ENCODE measurements around the gene ESYT2. TPM values are rescaled to one million over a fixed set of nuclear protein-coding genes. Genes with fewer than 3 reads are reported as not detected.

Gene ESYT2
- total and polyA plus RNA-seq, 4 donors: 4.9 to 31.7 (median 17.2) TPM

GRCh38 chr7:158744070-158744469 lies 85.2 kb downstream of the ESYT2 start:
- Histone ChIP-seq H3K9ac (ENCODE audit: low read depth in 1 of 2, low read length in 2 of 2) (no peak overlapping the region), H3K4me3 (ENCODE audit: low read depth in 1 of 3, low read length in 3 of 3) (no peak overlapping the region), H3K9me3 (ENCODE audit: control insufficient read depth in 4 of 4, low read length in 3 of 4) (no peaks in the 10 kb centered on the region), H3K27ac (ENCODE audit: low read depth in 1 of 2, low read length in 2 of 2) (no peak overlapping the region), H3K36me3 (ENCODE audit: control insufficient read depth in 4 of 4, insufficient read depth in 3 of 4, low read depth in 1 of 4, low read length in 3 of 4) (peaks cover 6 to 44% (median 25%) of the 10 kb centered on the region in 4 donors), H3K4me1 (ENCODE audit: control insufficient read depth in 4 of 4, insufficient read depth in 4 of 4, low read length in 3 of 4) (no peaks in the 10 kb centered on the region), H3K27me3 (ENCODE audit: control insufficient read depth in 4 of 4, insufficient read depth in 4 of 4, low read length in 3 of 4) (no peaks in the 10 kb centered on the region)
- TF ChIP-seq ZBTB33 (IDR thresholded peaks at IDR 0.05) (no peak), TAF1 (conservative IDR thresholded peaks at IDR 0.05) (no peak), FOXA2 (IDR thresholded peaks at IDR 0.05) (no peak), EGR1 (IDR thresholded peaks at IDR 0.05; ENCODE audit: low read depth in 2 of 2) (no peak), FOXA1 (IDR thresholded peaks at IDR 0.05) (no peak), RAD21 (IDR thresholded peaks at IDR 0.05) (no peak)
- DNase-seq (ENCODE audit: low spot score): no peak
- 86% methylated on average over 4 of the region's 4 CpGs for WGBS

DNA sequence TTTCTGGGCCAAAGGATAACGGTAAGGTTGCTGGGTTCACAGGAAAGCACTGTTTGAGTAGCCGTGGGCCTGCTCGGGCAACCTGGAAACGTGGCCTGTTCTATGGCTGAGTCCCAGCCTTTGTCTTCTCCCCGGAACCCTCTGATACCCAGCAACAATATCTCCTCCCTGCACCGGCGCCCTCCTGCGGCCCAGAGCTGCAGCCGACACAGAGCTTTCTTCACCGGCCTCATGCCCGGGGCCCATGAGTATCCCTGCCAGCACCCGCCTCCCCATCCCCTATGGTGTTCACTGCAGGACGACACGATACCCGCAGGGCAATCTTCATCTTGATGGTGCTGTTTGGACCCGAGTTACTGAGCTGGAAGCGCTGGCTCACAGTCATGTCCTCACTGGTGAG lies 86.1 kb downstream of the ESYT2 start:
- H3K9ac ChIP-seq (ENCODE audit: low read depth in 1 of 2, low read length in 2 of 2): no peak overlapping the region
- TF ChIP-seq, protein P1, sequence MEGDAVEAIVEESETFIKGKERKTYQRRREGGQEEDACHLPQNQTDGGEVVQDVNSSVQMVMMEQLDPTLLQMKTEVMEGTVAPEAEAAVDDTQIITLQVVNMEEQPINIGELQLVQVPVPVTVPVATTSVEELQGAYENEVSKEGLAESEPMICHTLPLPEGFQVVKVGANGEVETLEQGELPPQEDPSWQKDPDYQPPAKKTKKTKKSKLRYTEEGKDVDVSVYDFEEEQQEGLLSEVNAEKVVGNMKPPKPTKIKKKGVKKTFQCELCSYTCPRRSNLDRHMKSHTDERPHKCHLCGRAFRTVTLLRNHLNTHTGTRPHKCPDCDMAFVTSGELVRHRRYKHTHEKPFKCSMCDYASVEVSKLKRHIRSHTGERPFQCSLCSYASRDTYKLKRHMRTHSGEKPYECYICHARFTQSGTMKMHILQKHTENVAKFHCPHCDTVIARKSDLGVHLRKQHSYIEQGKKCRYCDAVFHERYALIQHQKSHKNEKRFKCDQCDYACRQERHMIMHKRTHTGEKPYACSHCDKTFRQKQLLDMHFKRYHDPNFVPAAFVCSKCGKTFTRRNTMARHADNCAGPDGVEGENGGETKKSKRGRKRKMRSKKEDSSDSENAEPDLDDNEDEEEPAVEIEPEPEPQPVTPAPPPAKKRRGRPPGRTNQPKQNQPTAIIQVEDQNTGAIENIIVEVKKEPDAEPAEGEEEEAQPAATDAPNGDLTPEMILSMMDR (IDR thresholded peaks at IDR 0.05; ENCODE audit: low read depth, low read length, missing input control): no peak
- TF ChIP-seq MAX (IDR thresholded peaks at IDR 0.05): no peak
- no peak for TF ChIP-seq TAF1 (conservative IDR thresholded peaks at IDR 0.05)
- no peak for TF ChIP-seq RXRA (IDR thresholded peaks at IDR 0.05)
- TF ChIP-seq ATF3 (IDR thresholded peaks at IDR 0.05): no peak
- no peak for TF ChIP-seq JUND (IDR thresholded peaks at IDR 0.05)
- TF ChIP-seq FOXA1 (IDR thresholded peaks at IDR 0.05): no peak
- peaks cover 9 to 50% (median 25%) of the 10 kb centered on the region in 4 donors for H3K36me3 ChIP-seq (ENCODE audit: control insufficient read depth in 4 of 4, insufficient read depth in 3 of 4, low read depth in 1 of 4, low read length in 3 of 4)
- 97% methylated on average over 17 of the region's 17 CpGs for WGBS
- no peak overlapping the region for H3K4me3 ChIP-seq (ENCODE audit: low read depth in 1 of 3, low read length in 3 of 3)
- no peak overlapping the region for H3K27ac ChIP-seq (ENCODE audit: low read depth in 1 of 2, low read length in 2 of 2)
- no peaks in the 10 kb centered on the region for H3K9me3 ChIP-seq (ENCODE audit: control insufficient read depth in 4 of 4, low read length in 3 of 4)
- no peak for DNase-seq (ENCODE audit: low spot score)
- no peaks in the 10 kb centered on the region for H3K4me1 ChIP-seq (ENCODE audit: control insufficient read depth in 4 of 4, insufficient read depth in 4 of 4, low read length in 3 of 4)
- no peaks in the 10 kb centered on the region for H3K27me3 ChIP-seq (ENCODE audit: control insufficient read depth in 4 of 4, insufficient read depth in 4 of 4, low read length in 3 of 4)

GRCh38 chr7:158742065-158742821 lies 87.1 kb downstream of the ESYT2 start:
- Histone ChIP-seq H3K9ac (ENCODE audit: low read depth in 1 of 2, low read length in 2 of 2) (no peak overlapping the region), H3K4me1 (ENCODE audit: control insufficient read depth in 4 of 4, insufficient read depth in 4 of 4, low read length in 3 of 4) (no peaks in the 10 kb centered on the region), H3K9me3 (ENCODE audit: control insufficient read depth in 4 of 4, low read length in 3 of 4) (no peaks in the 10 kb centered on the region), H3K36me3 (ENCODE audit: control insufficient read depth in 4 of 4, insufficient read depth in 3 of 4, low read depth in 1 of 4, low read length in 3 of 4) (peaks cover 9 to 49% (median 23%) of the 10 kb centered on the region in 4 donors), H3K27me3 (ENCODE audit: control insufficient read depth in 4 of 4, insufficient read depth in 4 of 4, low read length in 3 of 4) (no peaks in the 10 kb centered on the region), H3K27ac (ENCODE audit: low read depth in 1 of 2, low read length in 2 of 2) (no peak overlapping the region), H3K4me3 (ENCODE audit: low read depth in 1 of 3, low read length in 3 of 3) (no peak overlapping the region)
- WGBS: 97% methylated on average over 19 of the region's 19 CpGs
- TF ChIP-seq NR2F2 (IDR thresholded peaks at IDR 0.05) (no peak), EGR1 (IDR thresholded peaks at IDR 0.05; ENCODE audit: low read depth in 2 of 2) (no peak), TAF1 (conservative IDR thresholded peaks at IDR 0.05) (no peak), YY1 (IDR thresholded peaks at IDR 0.05) (no peak), ATF3 (IDR thresholded peaks at IDR 0.05) (no peak), RXRA (IDR thresholded peaks at IDR 0.05) (no peak), FOXA2 (IDR thresholded peaks at IDR 0.05) (no peak), SP1 (IDR thresholded peaks at IDR 0.05) (no peak), ZBTB33 (IDR thresholded peaks at IDR 0.05) (no peak), GABPA (IDR thresholded peaks at IDR 0.05 in 1 of 2, conservative IDR thresholded peaks at IDR 0.05 in 1 of 2) (no peak)
- TF ChIP-seq, protein P1 (IDR thresholded peaks at IDR 0.05; ENCODE audit: low read depth, low read length, missing input control): no peak
- DNase-seq (ENCODE audit: low spot score): no peak
